Measurements from ENCODE around the gene FGF7. TPM values are rescaled to one million over a fixed set of nuclear protein-coding genes. Genes with fewer than 3 reads are reported as not detected.

The FGF7 gene
- total RNA-seq, 1 donor from 2014 or later: 0.23 TPM

DNA sequence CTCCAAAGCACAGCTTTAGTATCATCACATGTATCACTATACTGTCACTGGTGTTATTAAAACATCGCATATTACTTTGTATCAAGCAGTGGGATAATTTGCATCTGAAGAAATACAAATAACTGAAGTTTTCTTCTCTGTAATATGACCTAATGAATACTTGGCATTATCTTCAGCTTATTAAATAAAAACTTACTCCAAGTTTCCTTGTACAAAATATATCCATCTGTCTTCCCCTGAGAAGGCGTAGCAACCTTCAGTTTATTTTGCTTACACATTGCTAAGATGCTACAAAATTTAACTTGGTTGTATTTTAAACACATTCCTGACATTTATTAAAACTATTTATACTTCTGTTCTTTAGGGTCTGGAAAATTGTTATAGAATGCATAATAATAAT lies 13.7 kb downstream of the FGF7 start:
- TF ChIP-seq, protein P1, sequence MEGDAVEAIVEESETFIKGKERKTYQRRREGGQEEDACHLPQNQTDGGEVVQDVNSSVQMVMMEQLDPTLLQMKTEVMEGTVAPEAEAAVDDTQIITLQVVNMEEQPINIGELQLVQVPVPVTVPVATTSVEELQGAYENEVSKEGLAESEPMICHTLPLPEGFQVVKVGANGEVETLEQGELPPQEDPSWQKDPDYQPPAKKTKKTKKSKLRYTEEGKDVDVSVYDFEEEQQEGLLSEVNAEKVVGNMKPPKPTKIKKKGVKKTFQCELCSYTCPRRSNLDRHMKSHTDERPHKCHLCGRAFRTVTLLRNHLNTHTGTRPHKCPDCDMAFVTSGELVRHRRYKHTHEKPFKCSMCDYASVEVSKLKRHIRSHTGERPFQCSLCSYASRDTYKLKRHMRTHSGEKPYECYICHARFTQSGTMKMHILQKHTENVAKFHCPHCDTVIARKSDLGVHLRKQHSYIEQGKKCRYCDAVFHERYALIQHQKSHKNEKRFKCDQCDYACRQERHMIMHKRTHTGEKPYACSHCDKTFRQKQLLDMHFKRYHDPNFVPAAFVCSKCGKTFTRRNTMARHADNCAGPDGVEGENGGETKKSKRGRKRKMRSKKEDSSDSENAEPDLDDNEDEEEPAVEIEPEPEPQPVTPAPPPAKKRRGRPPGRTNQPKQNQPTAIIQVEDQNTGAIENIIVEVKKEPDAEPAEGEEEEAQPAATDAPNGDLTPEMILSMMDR (IDR thresholded peaks at IDR 0.05; ENCODE audit: unreplicated experiment): no peak
- H3K36me3 Mint-ChIP-seq (ENCODE audit: low read depth, unreplicated experiment): no peaks in the 10 kb centered on the region
- H3K27ac Mint-ChIP-seq (ENCODE audit: unreplicated experiment): no peak overlapping the region
- no peak for DNase-seq (ENCODE audit: low spot score)
- H3K9me3 Mint-ChIP-seq (ENCODE audit: unreplicated experiment): no peaks in the 10 kb centered on the region
- peaks cover 22% of the 10 kb centered on the region for H3K4me1 Mint-ChIP-seq (ENCODE audit: unreplicated experiment)
- H3K4me3 Mint-ChIP-seq (ENCODE audit: unreplicated experiment): no peak overlapping the region
- H3K27me3 Mint-ChIP-seq (ENCODE audit: unreplicated experiment): peaks cover 1% of the 10 kb centered on the region

DNA sequence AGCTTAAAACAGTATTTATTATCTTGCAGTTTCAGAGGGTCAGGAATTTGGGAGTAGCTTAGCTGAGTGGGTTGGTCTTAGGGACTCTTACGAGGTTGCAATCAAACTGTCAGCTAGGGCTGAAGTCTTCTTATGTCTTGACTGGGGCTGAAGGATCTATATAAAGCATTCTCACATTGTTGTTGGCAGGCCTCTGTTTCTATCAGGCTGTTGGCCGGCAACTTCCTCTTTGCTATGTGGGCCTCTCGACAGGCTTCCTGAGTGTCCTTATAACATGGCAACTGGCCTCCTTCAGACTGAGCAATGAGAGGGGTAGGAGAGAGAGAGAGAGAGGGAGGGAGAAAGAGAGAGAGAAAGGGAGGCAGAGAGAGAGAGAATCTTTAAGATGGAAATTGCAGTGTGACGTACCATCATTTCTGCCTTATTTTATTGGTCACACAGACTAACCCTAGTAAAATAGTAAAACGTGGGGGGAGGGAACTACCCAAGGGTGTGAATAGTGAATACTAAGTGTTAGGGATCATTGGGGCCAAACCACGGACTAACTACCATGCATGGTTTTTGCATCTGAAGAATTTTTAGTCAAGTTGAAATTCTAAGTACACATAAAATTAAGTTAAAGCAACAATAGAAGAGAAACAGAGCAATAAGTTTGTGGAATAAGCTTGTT lies 16.1 kb downstream of the FGF7 start:
- TF ChIP-seq, protein P1 (IDR thresholded peaks at IDR 0.05; ENCODE audit: unreplicated experiment): no peak
- Mint-ChIP-seq H3K4me1 (ENCODE audit: unreplicated experiment) (peaks cover 22% of the 10 kb centered on the region), H3K36me3 (ENCODE audit: low read depth, unreplicated experiment) (no peaks in the 10 kb centered on the region), H3K4me3 (ENCODE audit: unreplicated experiment) (no peak overlapping the region), H3K27ac (ENCODE audit: unreplicated experiment) (peak overlapping the region; percentile 83), H3K9me3 (ENCODE audit: unreplicated experiment) (no peaks in the 10 kb centered on the region), H3K27me3 (ENCODE audit: unreplicated experiment) (peaks cover 1% of the 10 kb centered on the region)
- peak; percentile 5 for DNase-seq (ENCODE audit: low spot score)

DNA sequence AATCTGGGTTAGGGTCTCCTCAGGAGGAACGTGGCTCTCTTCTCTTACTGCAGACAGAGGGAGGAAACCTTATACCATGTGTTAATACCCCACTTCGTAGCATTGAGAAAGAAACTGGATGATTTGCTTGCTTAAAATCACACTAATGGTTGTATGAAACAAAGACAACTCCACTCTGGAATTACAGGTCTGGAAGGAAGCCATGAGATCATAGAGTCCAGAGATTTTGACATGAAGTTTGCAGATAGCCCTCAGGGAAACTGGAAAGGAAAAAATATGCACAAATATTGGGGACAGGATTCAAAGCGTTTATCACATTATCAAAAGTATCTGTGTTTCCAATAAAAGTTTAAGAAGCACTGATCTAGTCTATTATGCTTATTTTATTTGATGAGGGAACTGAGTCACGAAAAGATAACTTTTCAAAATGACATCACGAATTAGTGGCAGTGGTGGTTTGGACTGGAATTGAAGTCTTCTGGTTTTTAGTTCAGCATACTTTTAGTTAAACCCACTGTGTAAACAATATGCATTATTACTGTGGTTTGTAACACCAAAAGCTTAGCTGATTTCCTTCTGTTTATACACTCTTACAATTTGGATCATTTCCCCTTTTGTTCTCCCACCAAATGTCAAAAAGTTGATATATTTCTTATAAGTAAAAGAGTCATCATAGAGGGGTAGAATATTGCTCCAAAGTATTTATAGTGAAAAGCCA lies 16.8 kb downstream of the FGF7 start:
- H3K27ac Mint-ChIP-seq (ENCODE audit: unreplicated experiment): peak overlapping the region; percentile 83
- H3K4me1 Mint-ChIP-seq (ENCODE audit: unreplicated experiment): peaks cover 19% of the 10 kb centered on the region
- TF ChIP-seq, protein P1 (IDR thresholded peaks at IDR 0.05; ENCODE audit: unreplicated experiment): no peak
- H3K36me3 Mint-ChIP-seq (ENCODE audit: low read depth, unreplicated experiment): no peaks in the 10 kb centered on the region
- no peak for DNase-seq (ENCODE audit: low spot score)
- no peaks in the 10 kb centered on the region for H3K9me3 Mint-ChIP-seq (ENCODE audit: unreplicated experiment)
- H3K4me3 Mint-ChIP-seq (ENCODE audit: unreplicated experiment): no peak overlapping the region
- H3K27me3 Mint-ChIP-seq (ENCODE audit: unreplicated experiment): peaks cover 1% of the 10 kb centered on the region

- TF ChIP-seq, protein P1 (IDR thresholded peaks at IDR 0.05; ENCODE audit: unreplicated experiment): no peak
- H3K4me3 Mint-ChIP-seq (ENCODE audit: unreplicated experiment): no peak overlapping the region
- no peak for DNase-seq (ENCODE audit: low spot score)
- H3K36me3 Mint-ChIP-seq (ENCODE audit: low read depth, unreplicated experiment): no peaks in the 10 kb centered on the region
- H3K4me1 Mint-ChIP-seq (ENCODE audit: unreplicated experiment): peaks cover 19% of the 10 kb centered on the region
- no peaks in the 10 kb centered on the region for H3K9me3 Mint-ChIP-seq (ENCODE audit: unreplicated experiment)
- peaks cover 1% of the 10 kb centered on the region for H3K27me3 Mint-ChIP-seq (ENCODE audit: unreplicated experiment)
- no peak overlapping the region for H3K27ac Mint-ChIP-seq (ENCODE audit: unreplicated experiment)
Measured at GRCh38 chr15:49441356-49441755, 18.3 kb downstream of the FGF7 start.

GRCh38 chr15:49441816-49442215 lies 18.8 kb downstream of the FGF7 start:
- H3K27me3 Mint-ChIP-seq (ENCODE audit: unreplicated experiment): peaks cover 1% of the 10 kb centered on the region
- TF ChIP-seq, protein P1 (IDR thresholded peaks at IDR 0.05; ENCODE audit: unreplicated experiment): no peak
- no peaks in the 10 kb centered on the region for H3K36me3 Mint-ChIP-seq (ENCODE audit: low read depth, unreplicated experiment)
- DNase-seq (ENCODE audit: low spot score): no peak
- peaks cover 19% of the 10 kb centered on the region for H3K4me1 Mint-ChIP-seq (ENCODE audit: unreplicated experiment)
- H3K4me3 Mint-ChIP-seq (ENCODE audit: unreplicated experiment): no peak overlapping the region
- H3K27ac Mint-ChIP-seq (ENCODE audit: unreplicated experiment): no peak overlapping the region
- H3K9me3 Mint-ChIP-seq (ENCODE audit: unreplicated experiment): no peaks in the 10 kb centered on the region
